ENCODE results near the gene DCAF8.

DCAF8 gene

DNA sequence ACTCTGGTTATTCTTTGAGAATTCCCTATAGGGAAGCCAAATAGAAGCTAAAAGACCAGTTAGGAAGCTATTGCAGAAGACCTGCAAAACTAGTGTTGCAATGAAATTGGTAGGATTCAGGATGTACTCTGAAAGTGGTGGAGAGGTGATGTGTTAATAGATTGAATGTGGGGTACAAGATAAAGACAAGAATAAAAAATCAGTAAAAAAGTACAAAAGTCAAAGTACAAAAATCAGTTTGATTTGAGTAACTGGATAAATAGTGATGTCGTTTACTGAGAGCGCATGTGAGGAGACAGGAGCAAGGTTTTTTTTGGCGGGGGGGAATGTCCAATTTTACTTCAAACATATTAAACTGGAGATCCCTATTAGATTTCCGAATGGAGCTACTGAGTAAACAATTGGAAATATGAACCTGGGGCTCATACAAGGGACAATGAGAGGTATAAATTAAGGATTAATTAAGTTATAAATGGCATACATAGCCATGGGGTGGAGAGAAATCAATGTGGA lies 2.5 kb upstream of the DCAF8 start:
- no peak for DNase-seq (ENCODE audit: low read depth in 2 of 2)

DNA sequence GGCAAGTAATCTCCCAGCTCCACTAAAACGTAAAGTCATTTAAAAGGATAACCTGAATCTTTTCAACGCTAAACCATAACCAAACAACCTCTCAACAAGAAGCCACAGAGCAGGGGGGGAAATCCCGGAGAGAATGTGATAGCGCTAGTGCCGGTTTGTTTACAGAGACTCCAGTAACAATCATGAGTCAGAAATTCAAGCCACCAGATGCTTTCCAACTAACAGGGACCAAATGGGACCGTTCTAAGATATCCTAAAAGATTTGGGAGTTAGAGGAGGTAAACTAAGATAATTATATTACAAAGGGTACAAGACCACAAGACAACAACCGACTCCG lies 825 bp downstream of the DCAF8 start:
- DNase-seq (ENCODE audit: low read depth in 2 of 2) = peak; percentile 25 to 53

DNA sequence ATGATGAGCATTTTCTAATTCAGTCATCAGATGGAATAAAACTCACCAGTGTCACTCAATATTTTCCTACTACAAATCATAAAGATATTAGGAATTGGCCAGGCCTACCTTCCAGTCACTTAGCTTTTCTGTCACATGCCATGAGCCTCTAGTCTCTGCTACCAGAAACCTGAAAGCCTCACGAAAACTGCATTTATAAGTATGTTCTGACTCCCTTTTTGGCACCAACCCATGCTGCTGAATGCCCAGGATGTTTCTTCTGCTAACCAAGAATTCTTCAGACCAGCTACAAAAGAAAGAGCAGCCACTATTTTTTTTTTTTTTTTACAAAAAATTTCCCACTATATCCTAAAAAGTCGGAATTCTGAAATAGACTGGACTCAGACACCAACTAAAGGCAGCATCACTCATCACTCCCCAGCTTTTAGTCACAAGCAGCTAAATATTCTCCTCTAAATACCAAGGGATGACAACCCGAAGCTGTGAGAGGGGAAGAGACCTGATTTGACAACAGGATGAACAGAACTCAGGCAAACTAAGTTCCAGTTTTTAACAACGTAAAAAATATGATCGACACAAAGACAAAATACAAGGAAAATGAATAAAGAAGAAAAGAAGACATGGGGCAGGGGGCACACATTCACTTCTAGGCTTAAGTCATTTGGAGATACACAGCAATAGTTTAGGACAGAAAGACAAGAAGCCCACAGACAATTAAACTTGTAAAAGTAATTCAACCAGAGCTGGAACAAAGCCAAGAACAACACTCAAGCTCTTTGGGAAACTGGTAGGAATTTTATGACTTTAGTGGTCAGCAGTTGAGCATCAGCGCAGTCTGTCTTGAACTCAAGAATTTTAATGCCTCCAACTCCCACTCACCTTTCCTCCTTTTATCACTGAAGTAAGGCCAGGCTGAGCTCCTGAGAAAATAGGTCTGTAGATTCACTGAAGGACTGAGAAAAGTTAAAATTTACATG lies 1.7 kb downstream of the DCAF8 start:
- no peak for DNase-seq (ENCODE audit: low read depth in 2 of 2)

DNA sequence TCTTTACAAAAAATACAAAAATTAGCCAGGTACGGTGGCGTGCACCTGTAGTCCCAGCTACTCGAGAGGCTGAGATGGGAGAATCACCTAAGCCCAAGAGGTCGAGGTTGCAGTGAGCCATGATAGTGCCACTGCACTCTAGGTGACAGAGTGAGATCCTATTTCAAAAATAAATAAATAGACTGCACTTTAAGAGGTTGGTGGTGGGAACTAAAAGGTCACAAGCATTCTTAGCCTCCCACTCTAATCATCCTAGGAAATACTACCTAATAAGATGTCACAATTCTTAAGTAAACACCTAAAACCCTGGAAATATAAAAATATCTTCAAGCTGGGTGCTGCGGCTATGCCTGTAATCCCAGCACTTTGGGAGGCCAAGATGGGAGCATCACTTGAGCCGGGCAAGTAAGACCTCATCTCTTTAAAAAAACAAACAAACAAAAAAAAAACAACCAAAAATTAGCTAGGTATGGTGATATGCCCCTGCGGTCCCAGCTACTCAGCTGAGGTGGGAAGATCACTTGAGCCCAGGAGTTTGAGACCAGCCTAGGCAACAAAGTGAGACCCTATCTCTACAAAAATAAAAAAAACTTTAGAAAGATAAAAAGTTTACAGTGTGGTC lies 4.1 kb downstream of the DCAF8 start:
- no peak for DNase-seq (ENCODE audit: low read depth in 2 of 2)

DNA sequence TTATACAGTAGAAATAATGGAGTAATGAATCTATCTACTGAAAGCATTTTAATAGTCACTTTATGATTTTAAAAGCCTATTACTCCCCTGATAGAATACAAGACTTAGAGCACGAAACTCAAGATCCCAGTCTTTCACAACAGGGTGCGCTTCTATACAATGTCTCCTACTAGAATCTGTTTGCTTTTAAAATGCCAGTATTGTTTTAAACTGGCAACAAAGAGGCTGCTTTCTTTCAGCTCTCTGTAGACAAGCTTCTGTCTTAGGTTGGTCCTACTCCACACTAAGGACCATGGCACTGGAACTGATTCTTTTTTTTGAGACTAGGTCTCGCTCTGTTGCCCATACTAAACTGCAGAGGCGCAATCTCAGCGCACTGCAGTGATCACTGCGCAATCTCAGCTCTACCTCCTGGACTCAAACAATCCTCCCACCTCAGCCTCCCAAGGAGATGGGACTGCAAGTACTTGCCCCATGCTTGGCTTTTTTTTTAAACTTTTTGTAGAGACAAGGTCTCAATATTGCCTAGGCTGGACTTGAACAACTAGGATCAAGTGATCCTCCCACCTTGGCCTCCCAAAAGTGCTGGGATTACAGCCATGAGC lies 4.8 kb downstream of the DCAF8 start:
- DNase-seq (ENCODE audit: low read depth in 2 of 2) = no peak

DNA sequence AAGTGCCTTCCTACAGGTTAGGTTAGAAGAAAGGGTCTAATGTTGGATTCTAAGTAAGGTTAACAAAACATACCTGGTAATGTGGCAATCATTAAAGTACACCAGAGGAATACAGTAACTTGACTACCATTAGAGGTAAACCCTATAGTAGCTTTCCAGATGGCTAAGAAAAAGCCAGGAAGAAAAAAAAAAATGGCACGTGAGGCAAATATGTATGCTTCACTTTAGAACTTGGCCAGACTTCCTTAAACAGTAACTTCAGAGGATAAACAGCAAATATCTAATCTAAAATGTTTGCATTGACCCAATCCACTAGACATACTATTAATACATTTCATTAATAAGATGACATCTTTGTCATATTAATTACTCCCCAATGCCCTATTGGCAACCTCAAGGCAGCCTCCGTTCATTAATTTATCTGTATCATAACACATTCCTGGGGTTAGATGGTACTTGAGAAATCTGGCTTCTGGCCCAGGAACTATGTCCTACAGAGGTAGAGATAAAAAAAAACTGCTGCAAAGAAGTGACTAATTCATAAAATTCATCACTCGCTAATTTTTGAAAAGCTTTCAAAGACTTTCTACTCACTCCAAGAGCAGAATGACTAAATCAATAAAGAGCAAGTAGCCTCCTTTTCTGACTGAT lies 5.8 kb downstream of the DCAF8 start:
- DNase-seq (ENCODE audit: low read depth in 2 of 2) = no peak

DNA sequence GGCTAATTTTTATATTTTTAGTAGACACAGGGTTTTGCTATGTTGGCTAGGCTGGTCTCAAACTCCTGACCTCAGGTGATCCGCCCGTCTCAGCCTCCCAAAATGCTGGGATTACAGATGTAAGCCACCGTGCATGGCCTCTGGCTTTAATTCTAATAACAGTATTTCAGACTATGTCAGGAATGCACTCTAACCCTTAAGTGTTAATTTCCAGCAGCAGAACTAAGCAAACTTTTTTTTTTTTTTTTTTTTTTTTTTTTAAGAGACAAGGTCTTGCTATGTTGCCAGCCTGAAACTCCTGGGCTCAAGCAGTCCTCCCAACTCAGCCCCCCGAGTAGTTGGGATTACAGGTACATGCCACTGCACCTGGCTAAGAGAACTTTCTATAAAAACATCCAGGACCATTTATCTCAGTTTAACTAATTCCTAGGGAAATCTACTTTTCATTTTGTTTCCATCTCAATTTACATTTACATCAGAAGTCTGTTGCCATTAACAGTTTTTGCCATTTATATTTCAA lies 6.5 kb downstream of the DCAF8 start:
- no peak for DNase-seq (ENCODE audit: low read depth in 2 of 2)

DNA sequence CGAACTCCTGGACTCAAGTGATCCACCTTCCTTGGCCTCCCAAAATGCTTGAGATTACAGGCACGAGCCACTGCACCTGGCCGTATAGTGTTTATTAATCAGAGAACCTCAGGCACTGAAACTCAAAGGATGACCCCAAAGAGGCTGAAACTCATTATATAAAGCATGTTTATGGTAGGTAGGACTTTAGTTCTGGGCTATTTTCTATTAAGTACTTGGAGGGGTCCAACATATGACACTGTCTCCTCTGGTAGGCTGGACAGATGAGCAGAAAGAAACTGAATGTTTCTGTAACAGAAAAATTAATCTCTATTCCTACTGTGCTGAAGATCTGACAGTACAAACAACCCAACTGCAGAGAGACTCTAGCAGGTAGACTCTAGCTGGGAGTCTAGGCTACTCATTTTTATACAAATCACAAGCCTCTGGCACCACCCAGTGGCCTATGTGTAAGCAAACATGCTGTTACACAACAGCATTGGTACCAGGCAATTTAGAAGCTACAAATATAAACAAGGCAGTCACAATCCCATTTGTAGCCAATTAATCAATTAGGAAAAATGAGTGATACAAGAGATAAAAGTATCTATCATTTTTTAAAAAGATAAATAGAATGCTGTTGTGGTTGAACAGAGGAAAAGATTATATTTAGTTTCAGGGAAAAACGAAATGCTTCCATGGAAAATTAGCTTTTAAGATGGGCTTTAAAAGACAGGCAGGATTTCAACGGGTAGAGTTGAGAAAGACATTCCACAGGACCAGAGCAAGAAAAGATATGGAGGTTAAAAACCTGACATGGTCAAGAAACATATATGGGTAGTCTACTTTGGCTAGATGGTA lies 10.4 kb downstream of the DCAF8 start:
- DNase-seq (ENCODE audit: low read depth in 2 of 2) = peak; percentile 10 to 19

DNA sequence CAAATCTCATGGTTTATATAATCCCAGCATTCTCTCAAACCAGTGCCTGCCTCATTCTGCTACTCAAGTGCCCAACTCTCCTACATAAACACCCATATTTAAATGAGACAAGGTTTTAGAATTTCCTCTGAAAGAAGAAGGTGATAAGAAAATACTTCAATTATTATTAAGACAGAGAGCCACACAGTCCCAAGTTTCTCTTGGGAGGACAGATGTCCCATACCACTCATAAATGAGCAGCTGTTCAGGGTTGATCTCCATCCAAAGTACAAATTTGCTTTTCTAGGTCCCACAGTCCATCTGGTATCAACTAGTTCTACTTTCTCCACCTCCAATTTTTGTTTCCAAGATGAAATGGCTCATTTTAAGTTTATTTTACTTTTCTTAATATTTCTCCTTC lies 11.3 kb downstream of the DCAF8 start:
- DNase-seq (ENCODE audit: low read depth in 2 of 2) = no peak

DNA sequence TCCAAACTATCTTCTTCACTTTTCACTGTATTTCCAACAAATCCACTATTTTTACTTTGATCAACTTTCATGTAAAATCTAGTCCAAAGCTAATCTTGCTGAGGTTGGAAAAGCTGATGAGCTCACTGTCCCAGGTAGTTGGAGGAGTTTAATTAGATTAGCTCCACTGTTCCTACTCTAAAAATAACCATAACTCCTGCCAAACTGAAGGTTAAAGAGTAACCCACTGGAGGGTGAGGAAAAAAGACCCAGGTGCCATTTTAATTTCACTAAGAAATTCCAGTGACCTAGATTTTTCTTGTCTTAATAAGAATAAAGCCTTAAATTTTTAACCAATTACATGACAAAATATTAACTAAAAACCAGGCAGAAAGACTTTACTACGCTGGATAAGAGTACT lies 15.3 kb downstream of the DCAF8 start:
- no peak for DNase-seq (ENCODE audit: low read depth in 2 of 2)

DNA sequence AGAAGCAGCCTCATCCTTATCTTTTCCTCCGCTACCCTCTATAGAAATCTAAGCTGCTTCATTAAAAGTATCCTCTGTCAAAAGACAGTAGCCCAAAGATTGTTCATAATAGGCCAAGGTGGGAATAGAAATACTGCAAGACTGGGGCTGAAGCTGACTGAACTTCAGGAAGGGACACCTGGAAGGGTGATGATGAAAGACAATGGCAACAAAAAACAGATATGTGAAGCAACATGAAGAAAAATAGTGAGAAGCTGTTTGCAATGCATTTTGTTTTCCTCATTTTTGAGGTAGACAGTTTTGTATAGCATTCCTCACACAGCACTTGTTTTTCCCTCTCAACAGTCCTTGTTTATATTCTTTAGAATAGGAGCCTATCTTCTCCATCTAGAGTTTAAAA lies 16.9 kb downstream of the DCAF8 start:
- no peak for DNase-seq (ENCODE audit: low read depth in 2 of 2)

DNA sequence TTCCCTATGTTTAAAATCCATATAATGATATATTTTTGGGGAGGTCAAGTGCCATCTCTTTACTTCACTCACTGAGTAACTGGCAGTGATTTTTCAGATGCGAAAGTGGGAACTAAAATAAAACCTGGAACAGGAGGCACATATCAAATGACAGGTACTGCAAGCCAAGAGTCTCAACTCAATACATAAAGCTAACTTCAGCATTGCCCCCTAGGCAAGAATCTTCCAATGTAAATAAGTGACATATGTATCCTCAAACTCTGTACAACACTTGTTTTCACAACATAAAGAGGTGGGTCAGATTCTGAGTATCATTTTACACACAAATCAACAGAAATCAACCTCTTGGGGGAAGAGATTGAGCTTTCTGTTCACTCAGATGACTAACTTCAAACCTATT lies 18.1 kb downstream of the DCAF8 start:
- DNase-seq (ENCODE audit: low read depth in 2 of 2) = no peak

DNA sequence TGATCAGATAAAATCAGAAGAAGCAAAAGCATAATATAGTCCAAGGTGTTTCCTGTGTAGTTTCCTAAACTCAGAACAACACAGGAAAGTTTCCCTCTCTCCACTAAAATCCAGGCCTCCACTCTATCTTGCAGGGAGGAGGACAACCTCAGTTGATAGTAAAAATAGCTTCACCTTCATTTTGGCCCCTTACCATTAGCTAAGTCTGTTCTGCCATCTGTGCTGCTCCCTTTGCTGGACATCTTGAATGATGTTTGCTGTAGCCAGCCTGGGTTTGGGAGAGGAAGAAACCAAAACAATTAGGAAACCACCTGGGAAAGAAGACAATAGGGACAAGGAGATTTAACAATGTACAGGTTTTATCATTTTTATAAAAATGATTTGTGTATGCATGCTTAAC lies 18.6 kb downstream of the DCAF8 start:
- no peak for DNase-seq (ENCODE audit: low read depth in 2 of 2)

DNA sequence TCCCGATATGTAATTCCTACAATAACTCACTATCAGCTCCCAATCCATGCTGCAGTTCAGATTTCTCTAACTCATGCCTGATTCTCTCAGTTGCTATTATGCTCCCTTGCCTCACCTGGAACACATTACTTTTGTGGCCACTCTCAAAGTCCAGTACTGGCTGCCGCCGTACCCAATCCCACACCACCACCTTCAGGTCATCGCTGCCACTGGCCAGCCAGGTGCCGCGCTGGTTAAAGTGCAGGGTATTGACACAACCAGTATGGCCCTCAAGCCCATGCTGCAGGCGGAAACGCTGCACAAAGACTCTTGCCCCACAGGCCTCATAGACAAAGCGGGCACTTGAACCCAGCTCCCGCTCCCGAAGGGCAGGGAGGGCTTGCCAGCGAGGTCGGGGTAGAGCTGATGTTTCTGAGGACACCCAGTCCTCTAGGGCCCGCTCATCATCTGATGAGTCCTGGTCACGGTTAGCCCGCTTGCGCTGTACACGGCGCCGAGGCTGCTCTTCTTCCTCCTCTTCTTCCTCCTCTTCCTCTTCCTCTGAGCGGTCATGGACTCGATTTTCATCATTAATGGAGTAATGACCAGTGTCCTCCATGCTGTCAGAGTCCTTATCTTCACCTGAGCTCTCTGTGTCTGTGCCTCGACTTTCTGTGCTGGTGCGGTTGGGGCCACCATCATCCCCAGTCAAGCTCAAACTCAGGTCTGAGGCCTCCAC lies 22.6 kb downstream of the DCAF8 start:
- no peak for DNase-seq (ENCODE audit: low read depth in 2 of 2)

DNA sequence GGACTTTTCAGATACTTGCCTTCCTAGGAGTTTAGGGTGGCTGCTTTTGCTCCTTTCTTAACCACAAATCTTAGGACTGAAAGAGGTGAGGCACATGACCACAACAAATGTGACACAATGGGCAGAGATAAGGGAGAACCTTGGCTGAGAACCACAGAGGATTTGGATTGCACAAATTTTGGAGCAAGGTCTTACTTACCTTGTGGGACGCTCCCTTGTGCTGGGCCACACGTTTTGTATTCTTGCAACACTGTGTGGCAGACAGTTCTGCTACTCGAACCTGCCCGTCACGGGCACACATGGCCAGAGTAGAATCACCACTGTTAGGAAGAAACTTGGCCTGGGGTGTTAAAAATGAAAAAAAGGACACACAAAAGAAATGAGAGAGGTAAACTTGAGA lies 23.9 kb downstream of the DCAF8 start:
- DNase-seq (ENCODE audit: low read depth in 2 of 2) = no peak

DNA sequence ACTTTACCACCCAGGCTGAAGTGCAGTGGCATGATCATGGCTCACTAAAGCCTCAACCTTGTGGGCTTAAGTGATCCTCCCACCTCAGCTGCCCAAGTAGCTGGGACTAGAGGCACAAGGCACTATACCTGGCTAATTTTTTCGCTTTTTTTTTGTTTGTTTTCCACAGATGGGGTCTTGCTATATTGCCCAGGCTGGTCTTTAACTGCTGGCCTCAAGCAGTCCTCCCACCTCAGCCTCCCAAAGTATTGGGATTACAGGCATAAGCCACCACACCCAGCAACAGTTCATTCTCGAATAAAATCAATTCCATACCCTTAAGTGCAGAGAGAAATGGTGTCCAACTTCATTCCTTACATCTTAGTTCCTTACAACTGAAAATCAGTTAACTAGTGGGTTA lies 24.8 kb downstream of the DCAF8 start:
- DNase-seq (ENCODE audit: low read depth in 2 of 2) = no peak

DNA sequence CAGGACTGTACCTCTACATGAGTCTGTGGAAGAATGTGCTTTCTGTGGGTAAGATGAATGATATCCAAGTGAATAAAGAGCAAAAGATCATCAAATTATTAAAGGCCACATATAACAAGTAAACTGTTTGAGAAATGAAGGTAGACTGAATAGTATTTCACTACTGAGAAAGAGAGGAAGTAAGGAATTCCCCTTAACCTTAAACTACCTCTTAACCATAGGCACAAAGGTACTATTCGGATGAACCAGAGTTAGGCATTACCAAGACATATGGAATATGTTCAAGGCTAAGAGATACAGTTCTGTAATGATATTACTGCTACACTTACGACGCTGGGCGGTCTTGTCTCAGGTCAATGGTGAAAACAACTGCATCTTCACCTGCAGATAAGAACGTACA lies 25.5 kb downstream of the DCAF8 start:
- DNase-seq (ENCODE audit: low read depth in 2 of 2) = no peak

DNA sequence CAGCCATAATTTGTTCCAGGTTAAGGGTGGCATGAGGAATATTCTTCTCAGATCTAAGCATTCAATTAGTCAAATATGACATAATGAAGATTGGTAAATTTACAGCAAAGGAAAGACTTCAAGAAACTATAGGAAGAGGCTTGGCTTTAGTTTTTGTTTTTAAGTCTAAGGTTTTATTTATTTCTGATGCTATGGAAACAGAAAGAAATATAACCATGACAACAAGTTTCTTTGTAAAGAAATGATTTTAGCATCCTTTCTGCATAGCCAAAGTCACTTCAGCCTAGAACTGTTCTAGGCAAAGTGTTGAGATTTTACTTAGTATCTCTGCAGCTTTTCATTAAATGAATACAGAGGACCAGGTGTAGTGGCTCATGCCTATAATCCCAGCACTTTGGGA lies 29.4 kb downstream of the DCAF8 start:
- DNase-seq (ENCODE audit: low read depth in 2 of 2) = no peak

DNA sequence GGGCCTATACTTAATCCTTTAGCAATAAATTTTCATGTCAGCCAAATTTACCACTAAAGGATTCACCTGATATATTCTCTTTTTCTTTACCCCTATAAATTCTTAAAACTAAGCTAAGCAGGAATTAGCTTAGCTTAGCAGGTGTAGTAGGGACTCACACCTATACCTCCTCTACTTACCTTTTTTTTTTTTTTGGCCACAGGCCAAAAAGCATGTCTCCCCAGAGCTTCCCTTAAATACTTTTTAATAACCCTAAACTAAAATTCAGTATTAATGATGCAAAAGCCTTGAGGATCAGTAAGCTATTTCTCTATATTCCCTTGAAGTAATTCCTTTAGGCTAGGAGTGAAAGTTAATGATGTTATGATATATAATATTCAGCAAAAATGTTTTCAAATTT lies 33.9 kb downstream of the DCAF8 start:
- DNase-seq (ENCODE audit: low read depth in 2 of 2) = no peak

DNA sequence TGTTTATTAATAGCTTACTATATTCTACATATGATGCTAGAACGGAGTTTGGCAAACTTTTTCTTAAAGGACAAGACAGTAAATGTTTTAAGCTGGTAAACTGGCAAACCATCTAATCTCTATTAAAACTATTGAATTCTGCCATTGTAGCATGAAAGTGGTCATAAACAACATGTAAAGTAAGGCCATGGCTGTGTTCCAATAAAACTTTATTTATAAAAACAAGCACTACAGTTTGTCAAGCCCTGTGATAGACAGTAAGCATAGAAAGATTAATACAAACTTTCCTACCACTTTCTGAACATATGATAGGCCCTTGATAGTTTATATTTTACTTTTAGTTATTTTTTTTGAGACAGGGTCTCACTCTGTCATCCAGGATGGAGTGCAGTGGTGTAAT lies 34.8 kb downstream of the DCAF8 start:
- DNase-seq (ENCODE audit: low read depth in 2 of 2) = no peak

DNA sequence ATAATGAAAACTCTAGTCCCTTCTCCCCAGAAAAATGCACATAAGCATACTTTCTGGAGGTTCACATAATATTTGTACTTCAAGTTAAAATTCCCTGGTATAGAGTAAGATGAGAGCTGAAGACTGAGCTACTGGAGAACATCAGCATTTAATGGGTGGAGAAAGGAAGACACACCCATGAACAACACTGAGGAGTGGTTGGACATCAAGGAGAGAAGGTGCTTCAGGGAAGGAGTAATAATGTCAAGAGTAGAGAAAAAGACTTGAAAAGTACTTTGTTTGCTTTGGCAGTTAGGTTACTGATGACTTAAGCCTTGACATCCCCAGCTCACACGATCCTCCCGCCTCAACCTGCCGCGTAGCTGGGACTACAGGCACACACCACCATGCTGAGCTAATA lies 35.3 kb downstream of the DCAF8 start:
- DNase-seq (ENCODE audit: low read depth in 2 of 2) = no peak

Measured in stimulated activated CD8-positive, alpha-beta memory T cell treated with anti-CD3 and anti-CD28 coated beads, Interleukin-2, amount 100 ng/mL, for 1 hour (primary cell).